SHP77 treated with DMSO at 0.1 percent for 48 hours (cell line): Measurements from ENCODE around the gene PALLD.

Source experiments
- DNase-seq: peaks from one replicate; lab custom pipeline; 2025; lab: John Stamatoyannopoulos, UW

Gene PALLD

DNA sequence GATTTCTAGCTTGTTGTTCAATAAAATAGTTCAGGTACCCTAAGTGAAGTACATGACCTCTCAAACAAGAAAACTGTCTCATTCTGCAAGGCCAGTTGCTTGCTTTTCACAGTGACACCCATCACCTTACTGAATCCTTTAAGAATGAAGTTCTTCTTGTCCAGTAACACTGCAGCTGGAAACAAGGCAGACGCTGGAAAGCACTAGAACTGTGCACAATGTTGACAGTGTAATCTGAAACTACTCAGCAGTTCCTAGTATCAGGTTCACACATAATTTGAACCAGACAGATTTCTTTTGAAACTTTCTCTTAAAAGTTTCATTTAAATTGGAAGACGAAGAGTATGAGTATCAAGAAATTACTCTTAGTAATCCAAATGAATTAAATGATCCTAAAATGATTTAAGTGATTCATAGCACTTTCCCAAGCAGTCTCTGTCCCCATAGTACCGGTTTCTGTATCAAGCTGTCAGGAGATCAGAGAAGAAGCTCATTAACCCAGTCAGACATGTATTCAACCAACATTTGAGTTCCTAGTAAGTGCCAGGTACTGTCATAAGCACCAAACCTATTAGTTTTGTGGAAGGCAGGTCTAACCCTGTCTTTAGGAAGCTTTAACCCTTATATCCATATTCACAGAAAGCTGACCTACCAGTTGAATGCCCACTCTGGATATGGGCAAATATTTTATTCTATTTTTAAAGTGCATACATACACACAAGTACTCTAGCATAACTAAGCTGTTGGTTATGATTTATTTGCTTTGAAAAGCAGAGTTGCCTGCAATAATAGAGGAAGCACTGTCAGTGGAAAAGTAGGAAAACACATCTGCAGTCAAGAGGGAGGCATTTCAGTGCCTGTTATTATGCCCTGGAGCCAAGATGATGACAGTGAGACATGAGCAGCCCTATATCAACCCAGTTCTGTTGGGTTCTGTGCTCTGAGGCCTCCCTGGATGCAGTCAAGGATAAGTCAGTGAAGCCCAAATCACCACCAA, 63.6 kb downstream of the PALLD start:
- DNase-seq, result peak; percentile 32

DNA sequence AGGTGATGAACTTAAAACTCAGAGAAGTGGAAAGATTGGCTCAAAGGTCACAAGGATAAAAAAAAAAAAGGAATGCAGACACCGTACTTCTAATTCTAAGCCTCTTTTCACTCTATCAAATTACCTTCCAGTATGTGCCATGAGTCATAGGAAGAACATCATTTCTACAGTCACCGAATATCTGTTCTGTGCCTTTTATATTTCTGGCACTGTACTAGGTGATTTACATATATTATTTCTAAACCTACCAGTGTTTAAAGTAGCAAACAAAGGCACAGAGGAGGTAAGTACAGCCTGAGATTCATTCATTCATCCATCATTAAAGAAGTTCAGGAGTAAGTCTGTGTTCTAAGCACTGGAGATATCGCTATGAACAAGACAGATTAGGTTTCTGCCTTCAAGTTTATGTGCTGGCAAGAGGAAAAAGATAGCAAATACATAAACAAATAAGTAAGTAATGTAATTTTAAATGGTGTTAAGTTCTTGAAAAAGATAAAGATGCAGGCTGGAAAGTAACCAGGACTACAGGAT, 65.3 kb downstream of the PALLD start:
- DNase-seq, result no peak

DNA sequence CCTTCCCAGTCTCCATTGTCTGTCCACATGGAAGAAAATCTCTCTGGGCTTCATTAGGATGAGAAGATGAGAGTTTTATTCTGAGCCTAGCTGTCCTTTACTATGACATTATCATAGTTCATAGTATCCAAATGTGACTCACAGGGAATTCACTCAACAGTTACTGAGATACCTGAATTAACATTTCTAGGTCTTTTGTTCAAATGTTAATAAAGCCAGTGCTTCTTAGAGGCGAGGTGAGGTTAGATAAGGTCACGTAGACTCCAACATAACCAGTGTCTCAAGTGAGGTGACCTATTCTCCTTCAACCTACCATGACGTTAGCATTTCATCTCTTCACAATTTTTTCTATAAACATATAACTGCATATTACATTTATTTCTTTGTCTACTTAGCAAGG, 67.2 kb downstream of the PALLD start:
- DNase-seq, result no peak

DNA sequence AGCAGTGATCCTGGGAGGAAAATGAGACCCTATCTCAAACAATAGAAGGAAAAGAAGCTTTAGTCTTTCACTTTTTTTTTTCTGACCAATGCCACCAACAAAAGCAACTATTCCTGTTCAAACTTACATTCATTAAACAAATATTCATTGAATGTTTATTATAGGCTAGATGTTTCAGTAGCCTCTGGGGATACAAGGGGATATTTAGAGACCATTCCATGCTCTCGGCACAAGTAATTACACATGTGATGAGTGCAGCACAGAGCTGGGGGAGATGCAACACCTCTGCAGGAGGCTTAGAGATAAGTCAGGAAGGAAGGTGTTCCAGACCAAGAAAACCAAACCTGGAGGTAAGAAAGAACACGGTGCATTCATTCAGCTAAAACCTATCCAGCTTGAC, 68.3 kb downstream of the PALLD start:
- DNase-seq, result no peak

DNA sequence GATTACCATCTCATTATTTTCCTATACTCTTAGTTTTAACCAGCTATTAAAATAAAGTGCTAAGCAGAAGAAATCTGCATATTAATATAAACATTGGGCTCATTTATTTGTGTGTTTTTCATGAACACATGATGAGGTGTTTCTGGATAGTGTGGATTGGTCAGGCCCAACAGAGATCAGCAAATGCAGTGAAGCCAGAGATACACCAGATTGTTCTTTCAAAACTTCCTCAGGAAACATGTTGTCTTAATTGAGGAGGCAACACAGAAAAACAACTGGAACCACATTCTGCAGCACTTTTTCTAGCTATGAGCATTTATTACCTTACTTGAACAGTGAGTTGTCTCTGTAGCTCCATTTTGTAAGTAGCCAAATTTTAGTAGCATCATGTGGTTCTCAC, 69.9 kb downstream of the PALLD start:
- no peak for DNase-seq

DNA sequence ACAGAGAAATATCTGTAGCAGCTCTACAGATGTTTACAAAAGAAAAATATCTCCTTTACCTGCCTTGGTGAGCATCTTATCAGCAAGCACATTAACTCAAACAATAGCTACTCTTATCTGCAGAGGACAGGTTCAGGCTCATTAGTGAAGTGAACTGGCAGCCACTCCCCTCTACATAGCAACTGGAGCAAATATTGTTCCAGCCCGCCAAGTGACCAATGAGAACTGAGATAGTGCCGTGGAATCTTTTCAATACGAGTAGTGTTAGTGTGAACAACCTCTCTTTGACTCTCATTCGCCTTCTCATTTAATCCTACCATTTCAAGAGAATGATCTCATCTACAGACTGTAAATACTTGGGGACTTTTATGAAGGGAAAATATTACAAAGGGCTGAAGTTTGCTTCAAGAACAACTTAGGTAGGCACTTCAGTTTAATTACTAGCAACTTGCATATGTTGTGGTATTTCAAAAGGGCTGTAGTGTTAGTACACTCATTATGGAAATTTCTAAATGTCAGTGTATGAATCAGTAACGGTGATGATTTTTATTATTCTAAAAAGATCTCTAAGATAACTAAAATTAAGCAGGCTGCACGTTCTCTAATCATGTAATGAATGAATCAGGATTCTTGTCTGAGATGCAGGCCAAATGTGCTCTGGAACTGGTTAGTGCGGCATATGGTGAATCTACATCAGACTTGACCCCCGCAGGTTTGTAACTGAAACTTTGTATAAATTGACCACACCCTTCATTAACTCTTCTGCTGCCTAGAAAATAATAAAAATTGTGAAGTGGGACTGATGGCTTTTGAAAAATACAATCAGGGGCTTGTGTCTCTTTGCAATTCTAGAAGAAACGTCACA, 72.4 kb downstream of the PALLD start:
- DNase-seq, result peak; percentile 30

DNA sequence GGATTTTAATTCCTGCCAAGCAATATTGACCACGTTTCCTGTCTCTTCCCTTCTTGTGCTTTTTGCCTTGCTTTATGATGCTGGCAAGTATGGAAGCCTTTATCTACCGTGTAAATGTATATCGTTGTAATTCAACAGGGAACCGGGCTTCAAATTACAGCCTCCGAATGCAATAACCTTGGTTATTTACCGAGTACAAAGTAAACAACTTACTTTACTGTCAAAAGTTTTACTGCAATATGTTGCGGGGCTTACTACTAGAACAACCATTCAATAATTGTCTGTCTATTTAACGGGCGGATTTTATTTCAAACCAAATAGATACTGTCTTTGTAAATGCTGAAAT, 73.1 kb downstream of the PALLD start:
- no peak for DNase-seq

DNA sequence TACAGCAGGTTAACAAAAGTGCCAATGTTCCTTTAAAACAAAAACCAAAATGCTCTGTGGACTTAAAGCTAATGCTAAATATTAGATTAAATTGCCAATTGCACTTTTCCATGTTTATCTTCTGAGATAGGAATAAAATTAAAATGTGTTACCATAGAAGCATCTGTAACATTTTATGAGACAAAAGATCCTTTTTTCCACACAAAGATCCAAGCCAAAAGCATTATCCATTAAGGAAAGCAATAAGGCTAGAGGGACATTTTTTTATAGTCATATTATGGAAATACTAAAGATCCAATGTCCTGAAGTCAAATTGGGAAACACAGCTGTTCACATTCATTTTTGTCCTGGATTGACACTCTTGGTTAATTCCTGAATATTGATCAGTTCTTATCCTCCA, 73.6 kb downstream of the PALLD start:
- DNase-seq, result no peak

DNA sequence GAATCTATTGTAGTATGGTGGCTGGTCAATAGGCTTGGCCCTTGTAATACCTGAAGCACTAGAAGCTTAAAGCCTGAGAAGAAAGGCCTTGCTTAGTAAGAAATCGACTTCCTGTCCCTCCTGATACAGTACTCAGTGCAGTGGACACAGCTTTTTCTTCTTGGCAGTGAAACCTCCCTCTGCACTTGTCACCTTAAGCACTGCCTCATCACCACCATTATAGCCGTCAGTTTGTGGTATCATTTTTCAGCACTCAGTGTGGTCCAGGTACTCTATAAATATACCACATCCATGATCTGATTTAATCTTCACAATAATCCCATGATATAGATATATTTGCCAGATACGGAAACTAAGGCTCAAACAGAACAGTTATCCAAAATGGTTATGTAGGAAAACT, 75.2 kb downstream of the PALLD start:
- DNase-seq, result no peak

DNA sequence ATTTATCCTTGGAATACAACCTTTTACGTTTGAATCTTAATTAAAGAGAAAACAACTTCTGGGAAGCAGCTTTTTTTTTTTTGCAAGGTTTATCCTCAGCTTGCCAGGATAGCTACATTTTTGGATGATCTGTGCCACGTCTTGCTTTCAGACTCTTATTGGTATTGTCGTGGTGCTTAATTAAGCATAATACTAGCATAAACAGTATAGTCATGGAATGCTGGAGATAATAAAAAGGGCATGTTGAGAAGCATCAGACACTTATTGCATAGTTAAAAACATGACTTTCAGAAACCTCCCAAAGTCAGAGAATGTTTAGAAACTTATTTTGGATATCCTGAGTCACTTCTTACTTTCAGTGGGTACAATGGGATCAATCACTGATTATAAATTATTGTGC, 77.0 kb downstream of the PALLD start:
- no peak for DNase-seq

DNA sequence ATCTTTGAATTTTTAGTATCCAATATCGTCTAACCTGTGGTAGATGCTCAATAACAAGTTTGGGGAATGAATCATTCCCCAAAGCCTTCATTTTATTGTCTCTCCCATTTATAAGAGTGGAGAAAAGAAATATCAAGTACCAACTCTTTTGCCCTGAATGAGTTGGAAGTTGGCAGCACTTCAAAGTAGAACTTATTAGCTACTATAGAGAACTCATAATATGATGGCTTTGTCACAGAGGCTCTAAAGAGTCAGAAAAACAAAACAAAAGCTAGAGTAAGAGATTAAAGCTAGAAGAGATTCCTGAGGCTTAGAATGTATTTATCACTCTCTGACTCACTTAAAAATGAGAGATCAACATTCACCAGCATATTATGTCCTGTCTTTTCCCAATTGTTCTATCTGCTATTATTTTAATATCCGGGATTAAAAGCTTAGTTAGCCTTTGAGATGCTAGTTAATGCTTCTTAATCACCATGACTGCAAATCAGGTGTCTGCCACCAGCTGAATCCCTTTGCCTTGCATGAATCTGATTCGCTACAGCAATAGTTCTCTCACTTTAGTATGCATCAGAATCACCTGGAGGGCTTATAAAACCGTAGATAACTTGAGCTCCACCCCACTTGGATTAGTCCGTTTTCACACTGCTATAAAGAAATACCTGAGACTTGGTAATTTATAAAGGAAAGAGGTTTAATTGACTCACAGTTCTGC, 77.9 kb downstream of the PALLD start:
- DNase-seq, result no peak

DNA sequence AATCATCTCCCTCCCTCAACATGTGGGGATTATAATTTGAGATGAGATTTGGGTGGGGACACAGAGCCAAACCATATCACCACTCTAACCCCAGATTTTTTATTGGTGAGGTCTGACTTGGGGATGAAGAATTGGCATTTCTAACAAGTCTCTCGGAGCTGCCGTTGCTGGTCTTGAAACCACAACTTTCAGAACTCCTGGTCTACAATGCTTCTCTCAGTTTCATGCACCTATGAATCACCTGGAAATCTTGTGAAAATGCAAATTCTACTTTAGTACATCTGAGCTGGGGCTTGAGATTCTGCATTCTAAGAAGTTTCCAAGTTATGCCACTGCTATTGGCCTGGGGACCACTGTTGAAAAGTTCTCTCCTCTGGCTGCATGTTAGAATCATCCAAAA, 78.6 kb downstream of the PALLD start:
- DNase-seq, result no peak

DNA sequence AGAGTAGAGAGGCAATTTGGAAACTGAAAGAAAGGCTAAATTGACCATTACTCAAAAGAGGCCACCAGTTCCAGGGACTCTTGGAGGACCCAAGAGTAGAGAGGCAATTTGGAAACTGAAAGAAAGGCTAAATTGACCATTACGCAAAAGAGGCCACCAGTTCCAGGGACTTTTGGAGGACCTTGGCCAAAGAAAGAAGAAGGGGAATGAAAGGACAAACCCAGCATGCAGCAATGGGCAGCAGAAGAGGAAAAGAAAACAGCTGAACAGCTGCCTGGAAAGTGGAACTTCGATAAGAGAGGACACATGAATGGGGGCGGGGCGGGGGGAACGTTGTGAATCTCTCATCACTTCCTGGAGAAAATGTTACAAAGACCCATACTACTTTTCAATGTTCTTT, 80.8 kb downstream of the PALLD start:
- no peak for DNase-seq

DNA sequence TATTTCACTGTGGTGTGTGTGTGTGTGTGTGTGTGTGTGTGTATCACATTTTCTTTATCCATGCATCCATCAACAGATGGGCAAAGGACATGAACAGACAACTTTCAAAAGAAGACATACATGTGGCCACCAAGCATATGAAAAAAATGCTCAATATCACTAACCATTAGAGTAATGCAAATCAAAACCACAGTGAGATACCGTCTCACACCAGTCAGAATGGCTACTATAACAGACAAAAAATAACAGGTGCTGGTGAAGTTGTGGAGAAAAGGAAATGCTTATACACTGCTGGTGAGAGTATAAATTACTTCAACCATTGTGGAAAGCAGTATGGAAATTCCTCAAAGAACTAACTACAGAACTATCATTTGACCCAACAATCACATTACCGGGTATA, 83.4 kb downstream of the PALLD start:
- no peak for DNase-seq

DNA sequence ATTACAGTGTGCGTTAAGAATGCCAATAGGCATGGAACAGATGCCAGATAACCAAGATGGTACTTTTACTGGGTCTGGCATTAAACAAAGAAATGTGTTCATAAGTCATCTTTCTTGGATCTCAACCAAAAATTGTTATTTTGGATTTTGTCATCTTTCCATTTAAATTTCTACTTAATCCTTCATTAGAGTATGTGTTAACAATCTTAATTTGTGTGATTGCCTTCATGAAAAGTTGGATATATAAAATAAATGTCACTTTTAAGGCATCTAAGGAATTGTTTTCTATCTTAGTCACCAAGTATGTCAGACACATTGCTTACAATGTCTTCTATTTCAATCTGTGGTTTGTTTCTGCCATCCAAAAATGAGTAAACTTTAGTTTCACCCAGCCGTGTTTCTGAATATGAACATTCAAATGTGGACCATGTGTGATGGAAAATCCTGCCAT, 87.5 kb downstream of the PALLD start:
- DNase-seq, result no peak

DNA sequence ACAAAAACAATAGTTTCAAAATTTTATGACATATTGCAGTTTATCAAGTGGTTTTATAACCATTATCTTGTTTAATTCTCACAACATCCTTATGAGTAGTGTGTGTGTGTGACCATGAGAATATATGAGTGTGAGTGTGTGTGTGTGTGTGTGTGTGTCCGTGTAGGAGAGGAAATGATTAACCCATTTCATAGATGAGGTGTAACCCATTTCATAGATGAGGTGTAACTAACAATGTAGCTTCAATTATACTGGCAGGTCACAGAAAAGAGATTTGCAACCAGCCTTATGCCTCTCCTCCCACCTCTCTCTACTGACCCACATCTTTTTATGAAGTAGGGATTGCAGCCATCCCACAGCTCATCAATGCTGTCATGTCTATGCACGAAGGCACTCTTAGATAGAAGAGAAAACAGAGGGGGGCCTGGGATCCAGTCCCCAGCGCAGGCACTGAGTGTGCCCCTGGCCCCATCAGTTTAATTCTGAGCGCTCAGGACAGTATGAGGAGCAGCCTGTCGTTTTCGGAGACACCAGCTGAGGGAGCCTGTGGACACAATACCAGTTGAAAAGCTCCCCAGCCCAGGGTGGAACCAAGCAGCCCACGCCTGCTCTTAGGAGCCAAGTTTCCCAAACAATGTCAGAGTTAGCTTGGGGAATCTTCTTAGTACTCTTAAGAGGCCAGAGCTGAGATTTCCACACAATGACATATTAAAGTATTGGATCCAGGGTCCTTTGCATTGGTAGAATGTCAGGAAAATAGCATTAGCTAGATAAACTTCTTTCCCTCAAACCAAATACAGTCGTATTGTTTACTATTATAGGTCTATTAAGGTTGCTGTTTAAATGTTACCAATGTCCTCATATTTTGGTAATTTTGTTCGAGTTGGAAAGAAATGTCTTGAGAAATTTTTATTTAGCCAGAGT, 88.6 kb downstream of the PALLD start:
- DNase-seq, result peak; percentile 1

DNA sequence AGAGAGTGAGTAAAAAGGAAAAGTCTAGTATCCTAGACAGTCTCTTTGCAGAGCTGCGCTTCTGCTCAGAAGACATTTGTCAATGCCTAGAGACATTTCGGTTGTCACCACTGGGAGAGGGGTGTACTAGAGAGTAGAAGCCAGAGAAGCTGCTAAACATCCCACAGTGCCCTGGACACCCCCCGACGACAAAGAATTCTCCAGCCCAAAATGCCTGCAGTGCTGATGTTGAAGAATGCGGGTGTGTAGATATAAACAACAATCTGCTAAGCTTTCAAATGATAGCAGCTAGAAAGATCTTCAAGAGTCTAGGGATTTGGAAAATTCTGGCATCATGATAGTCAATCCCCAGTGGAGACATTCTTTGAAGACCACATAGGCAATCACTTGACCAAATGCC, 90.1 kb downstream of the PALLD start:
- DNase-seq, result no peak

DNA sequence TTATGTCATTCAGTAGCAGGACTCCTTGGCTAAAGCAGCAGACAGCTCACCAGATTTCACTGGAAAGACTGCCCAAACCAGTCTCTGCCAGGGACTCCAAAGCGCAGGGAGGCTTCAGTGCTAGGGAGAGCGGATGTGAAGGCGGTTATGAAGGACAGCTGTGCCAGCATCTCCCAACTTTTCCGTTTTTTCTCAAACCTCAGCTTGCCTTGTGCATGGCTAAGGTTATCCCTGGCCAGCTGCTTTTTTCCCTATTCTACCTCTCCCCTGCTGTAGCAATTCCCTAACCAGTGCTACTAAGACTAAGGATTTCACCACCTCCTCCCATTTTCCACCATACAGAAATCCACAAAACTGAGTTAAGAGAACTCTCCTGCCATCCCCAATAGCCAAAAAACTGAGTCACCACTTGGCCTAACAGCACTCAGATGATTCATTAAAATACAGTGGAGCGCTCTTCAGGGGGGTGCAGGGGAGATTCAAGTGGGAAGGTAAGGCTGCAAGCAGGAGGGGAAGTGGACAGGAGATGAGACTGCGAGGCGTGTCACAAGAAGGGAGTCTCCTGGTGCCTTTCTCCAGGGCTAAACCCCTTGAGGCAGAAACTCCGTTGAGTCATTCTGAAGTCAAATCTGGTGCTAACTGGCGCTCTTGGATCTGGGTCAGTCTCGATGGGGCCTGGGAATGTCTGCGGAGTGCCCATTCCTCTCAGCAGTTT, 90.7 kb downstream of the PALLD start:
- DNase-seq, result no peak

DNA sequence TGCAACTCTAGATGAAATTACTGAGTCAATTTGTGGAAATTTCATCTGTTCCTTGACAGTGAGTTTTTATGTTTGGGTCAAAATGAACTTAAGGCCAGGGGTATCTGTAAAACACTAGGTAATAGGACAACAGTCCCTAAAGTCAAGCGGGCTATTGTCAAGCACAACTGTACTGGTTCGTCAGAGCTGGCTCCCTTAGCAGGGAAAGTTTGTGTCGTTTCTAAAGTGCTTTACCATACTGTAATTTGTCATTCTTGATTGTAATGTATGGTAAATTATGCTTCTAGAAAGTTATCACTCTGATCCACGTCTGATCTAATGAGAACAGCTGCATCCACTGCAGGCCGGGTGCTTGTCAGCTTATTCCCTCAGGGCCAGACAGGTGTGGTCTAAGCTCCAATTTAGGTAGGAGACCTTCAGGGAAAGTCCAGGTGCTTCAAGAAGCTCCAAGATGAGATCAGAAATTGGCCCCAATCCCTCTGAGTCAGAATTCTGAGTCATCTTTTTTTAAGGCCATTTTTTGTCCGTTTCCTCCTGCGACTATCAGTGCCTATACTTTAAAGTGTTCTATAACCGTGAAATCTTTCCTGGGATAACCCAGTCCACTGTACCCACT, 92.2 kb downstream of the PALLD start:
- no peak for DNase-seq

DNA sequence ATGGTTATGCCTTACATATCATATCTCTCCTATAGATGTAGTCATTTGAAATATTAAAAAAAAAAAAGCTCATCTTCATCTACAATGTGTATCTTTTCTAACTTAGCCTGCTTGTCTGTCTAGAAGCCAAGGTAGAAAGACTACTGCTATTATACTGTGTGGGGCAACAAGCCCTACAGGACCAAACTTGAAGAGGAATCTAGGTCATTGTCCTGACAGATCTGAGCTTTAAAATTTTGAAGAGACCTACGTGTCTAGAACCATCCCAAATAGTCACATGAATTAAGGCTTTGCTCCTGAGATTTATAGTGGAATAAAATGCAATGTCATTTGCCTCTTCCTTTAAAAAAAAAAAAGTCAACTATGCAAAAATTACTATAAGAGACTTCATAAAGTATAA, 95.8 kb downstream of the PALLD start:
- DNase-seq, result no peak
